SK-N-SH (cell line): ENCODE data around the gene CHEK2. TPM values are rescaled to one million over a fixed set of nuclear protein-coding genes. Genes with fewer than 3 reads are reported as not detected.

ENCODE experiments used
- CHD2 ChIP-seq: fragments of 150-350 bp; IDR thresholded peaks from 2 replicates; pipeline ENCODE4 v1.6.1; 2018; ENCODE audit warnings: low read length; ENCODE audit not compliant: partially characterized antibody
- ELF1 ChIP-seq: IDR thresholded peaks from 2 replicates; pipeline ENCODE4 v1.4.0; 2012
- EP300 ChIP-seq, 2 experiments: IDR thresholded peaks; 2 replicates each; pipeline versions ENCODE4 v1.4.0 to v1.6.1; 2012; ENCODE audit warnings: borderline replicate concordance in 1 of 2, low read depth in 1 of 2, low read length in 1 of 2
- EZH2phosphoT487 ChIP-seq: fragments of 200-600 bp; sonication (generic); IDR thresholded peaks from 2 replicates; pipeline ENCODE4 v1.6.1; 2017; ENCODE audit warnings: low read depth, mixed run types, mild to moderate bottlenecking, antibody characterized with exemption, moderate library complexity, borderline replicate concordance
- FOXJ3 ChIP-seq: sonication (generic); formaldehyde crosslinking; IDR thresholded peaks from 2 replicates; pipeline ENCODE4 v1.5.1; 2020; ENCODE audit warnings: mild to moderate bottlenecking, missing genetic modification reagents
- FOXM1 ChIP-seq: IDR thresholded peaks from 2 replicates; pipeline ENCODE4 v1.4.0; 2012; ENCODE audit warnings: low read depth, mild to moderate bottlenecking
- GABPA ChIP-seq: IDR thresholded peaks from 2 replicates; pipeline ENCODE4 v1.4.0; 2012; ENCODE audit warnings: low read depth, mild to moderate bottlenecking
- GATA2 ChIP-seq: sonication (generic); formaldehyde crosslinking; IDR thresholded peaks from 2 replicates; pipeline ENCODE4 v1.5.0; 2020; ENCODE audit warnings: mild to moderate bottlenecking, missing genetic modification reagents
- MEF2A ChIP-seq: IDR thresholded peaks from 2 replicates; pipeline ENCODE4 v1.4.0; 2012; ENCODE audit warnings: low read depth, borderline replicate concordance
- MXI1 ChIP-seq: IDR thresholded peaks from 2 replicates; pipeline ENCODE4 v1.6.1; 2012; ENCODE audit warnings: mild to moderate bottlenecking, low read depth, low read length, improper control_type of control experiment
- NFIC ChIP-seq: IDR thresholded peaks from 2 replicates; pipeline ENCODE4 v1.4.0; 2012; ENCODE audit warnings: borderline replicate concordance
- NRF1 ChIP-seq: IDR thresholded peaks from 2 replicates; pipeline ENCODE4 v1.6.1; 2012; ENCODE audit warnings: low read depth, mild to moderate bottlenecking, low read length
- RAD21 ChIP-seq: IDR thresholded peaks from 2 replicates; pipeline ENCODE4 v1.6.1; 2012; ENCODE audit warnings: mild to moderate bottlenecking, low read length
- RFX5 ChIP-seq: IDR thresholded peaks from 2 replicates; pipeline ENCODE4 v1.6.1; 2012; ENCODE audit warnings: mild to moderate bottlenecking, improper control_type of control experiment, low read length
- TAF1 ChIP-seq: IDR thresholded peaks from 2 replicates; pipeline ENCODE4 v1.6.1; 2012; ENCODE audit warnings: low read depth, mild to moderate bottlenecking, low read length, moderate library complexity, borderline replicate concordance
- TCF12 ChIP-seq: IDR thresholded peaks from 2 replicates; pipeline ENCODE4 v1.4.0; 2012
- TEAD4 ChIP-seq: IDR thresholded peaks from 2 replicates; pipeline ENCODE4 v1.4.0; 2012; ENCODE audit warnings: mild to moderate bottlenecking, borderline replicate concordance; ENCODE audit not compliant: insufficient read depth
- polyA plus RNA-seq, 3 experiments: library from polyadenylated mRNA; depleted of rRNA; stranded (reverse); fragments of >200 nt; gene quantifications; 2 replicates each; pipeline ENCODE4 v1.2.3, GENCODE V29; 2012
- TF ChIP-seq, protein P1 (sequence below): IDR thresholded peaks from 2 replicates; pipeline ENCODE4 v1.6.1; 2012; ENCODE audit warnings: mild to moderate bottlenecking, low read depth, low read length, moderate library complexity
- TF ChIP-seq, protein P2 (sequence below): fragments of 150-350 bp; IDR thresholded peaks from 2 replicates; pipeline ENCODE4 v1.6.1; 2016; ENCODE audit warnings: mild to moderate bottlenecking, low read depth, low read length
- TF ChIP-seq, protein P3 (sequence below): IDR thresholded peaks from 2 replicates; pipeline ENCODE4 v1.4.0; 2012; ENCODE audit warnings: low read depth, borderline replicate concordance
- TF ChIP-seq, protein P4 (sequence below): IDR thresholded peaks from 2 replicates; pipeline ENCODE4 v1.4.0; 2012; ENCODE audit warnings: low read depth

The CHEK2 gene
- polyA plus RNA-seq, 1 of the 3 experiments (the other 2 are of a cell fraction) = 12.0 TPM

DNA sequence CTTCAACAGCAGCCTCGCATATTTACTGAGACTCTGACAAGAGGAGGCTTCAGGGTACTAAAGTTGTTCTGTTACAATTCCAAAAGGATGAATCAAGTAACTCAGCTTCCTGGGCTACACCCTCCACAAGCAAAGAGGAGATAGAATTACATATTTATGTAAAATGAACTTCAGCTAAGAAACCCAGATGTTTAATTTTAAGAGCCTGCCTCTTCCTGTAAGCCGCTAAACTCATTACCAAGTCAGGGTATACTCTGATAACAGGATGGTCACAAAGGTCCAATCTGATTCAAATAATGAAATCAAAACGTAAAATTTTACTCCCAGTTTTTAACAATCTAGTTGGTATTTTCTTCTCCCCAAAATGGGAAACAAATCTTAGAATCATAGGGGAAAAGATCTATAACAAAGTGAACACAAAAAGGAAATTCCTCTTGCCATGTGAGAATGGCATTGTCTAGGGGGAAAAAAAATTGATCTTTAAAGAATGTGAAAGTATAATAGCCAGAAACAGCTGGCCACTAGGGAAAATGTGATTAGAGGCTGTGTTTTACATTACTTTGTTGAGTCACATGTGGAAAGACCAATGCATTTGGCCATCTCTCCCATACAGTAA is 30.9 kb downstream of the CHEK2 start (continued):
- TF ChIP-seq CHD2 (no peak), RFX5 (no peak), FOXJ3 (no peak), NRF1 (no peak), MEF2A (no peak), TCF12 (peak; percentile 65; the same call in 1 of the 2 replicates), EZH2phosphoT487 (no peak), ELF1 (no peak), TEAD4 (no peak), GATA2 (CRISPR knock-in tag) (no peak), RAD21 (no peak), NFIC (no peak), TAF1 (no peak), EP300 (IDR thresholded peaks at IDR 0.05; ENCODE audit: borderline replicate concordance in 1 of 2, low read depth in 1 of 2, low read length in 1 of 2) (peak in 1 of 2 experiments; percentile 25; a peak in 2 of 4 replicates), MXI1 (peak; percentile 59; the same call in 1 of the 2 replicates), FOXM1 (no peak), GABPA (no peak)
- TF ChIP-seq, protein P1, sequence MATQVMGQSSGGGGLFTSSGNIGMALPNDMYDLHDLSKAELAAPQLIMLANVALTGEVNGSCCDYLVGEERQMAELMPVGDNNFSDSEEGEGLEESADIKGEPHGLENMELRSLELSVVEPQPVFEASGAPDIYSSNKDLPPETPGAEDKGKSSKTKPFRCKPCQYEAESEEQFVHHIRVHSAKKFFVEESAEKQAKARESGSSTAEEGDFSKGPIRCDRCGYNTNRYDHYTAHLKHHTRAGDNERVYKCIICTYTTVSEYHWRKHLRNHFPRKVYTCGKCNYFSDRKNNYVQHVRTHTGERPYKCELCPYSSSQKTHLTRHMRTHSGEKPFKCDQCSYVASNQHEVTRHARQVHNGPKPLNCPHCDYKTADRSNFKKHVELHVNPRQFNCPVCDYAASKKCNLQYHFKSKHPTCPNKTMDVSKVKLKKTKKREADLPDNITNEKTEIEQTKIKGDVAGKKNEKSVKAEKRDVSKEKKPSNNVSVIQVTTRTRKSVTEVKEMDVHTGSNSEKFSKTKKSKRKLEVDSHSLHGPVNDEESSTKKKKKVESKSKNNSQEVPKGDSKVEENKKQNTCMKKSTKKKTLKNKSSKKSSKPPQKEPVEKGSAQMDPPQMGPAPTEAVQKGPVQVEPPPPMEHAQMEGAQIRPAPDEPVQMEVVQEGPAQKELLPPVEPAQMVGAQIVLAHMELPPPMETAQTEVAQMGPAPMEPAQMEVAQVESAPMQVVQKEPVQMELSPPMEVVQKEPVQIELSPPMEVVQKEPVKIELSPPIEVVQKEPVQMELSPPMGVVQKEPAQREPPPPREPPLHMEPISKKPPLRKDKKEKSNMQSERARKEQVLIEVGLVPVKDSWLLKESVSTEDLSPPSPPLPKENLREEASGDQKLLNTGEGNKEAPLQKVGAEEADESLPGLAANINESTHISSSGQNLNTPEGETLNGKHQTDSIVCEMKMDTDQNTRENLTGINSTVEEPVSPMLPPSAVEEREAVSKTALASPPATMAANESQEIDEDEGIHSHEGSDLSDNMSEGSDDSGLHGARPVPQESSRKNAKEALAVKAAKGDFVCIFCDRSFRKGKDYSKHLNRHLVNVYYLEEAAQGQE = no peak
- TF ChIP-seq, protein P2, sequence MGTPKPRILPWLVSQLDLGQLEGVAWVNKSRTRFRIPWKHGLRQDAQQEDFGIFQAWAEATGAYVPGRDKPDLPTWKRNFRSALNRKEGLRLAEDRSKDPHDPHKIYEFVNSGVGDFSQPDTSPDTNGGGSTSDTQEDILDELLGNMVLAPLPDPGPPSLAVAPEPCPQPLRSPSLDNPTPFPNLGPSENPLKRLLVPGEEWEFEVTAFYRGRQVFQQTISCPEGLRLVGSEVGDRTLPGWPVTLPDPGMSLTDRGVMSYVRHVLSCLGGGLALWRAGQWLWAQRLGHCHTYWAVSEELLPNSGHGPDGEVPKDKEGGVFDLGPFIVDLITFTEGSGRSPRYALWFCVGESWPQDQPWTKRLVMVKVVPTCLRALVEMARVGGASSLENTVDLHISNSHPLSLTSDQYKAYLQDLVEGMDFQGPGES = no peak
- TF ChIP-seq, protein P3, sequence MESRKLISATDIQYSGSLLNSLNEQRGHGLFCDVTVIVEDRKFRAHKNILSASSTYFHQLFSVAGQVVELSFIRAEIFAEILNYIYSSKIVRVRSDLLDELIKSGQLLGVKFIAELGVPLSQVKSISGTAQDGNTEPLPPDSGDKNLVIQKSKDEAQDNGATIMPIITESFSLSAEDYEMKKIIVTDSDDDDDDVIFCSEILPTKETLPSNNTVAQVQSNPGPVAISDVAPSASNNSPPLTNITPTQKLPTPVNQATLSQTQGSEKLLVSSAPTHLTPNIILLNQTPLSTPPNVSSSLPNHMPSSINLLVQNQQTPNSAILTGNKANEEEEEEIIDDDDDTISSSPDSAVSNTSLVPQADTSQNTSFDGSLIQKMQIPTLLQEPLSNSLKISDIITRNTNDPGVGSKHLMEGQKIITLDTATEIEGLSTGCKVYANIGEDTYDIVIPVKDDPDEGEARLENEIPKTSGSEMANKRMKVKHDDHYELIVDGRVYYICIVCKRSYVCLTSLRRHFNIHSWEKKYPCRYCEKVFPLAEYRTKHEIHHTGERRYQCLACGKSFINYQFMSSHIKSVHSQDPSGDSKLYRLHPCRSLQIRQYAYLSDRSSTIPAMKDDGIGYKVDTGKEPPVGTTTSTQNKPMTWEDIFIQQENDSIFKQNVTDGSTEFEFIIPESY = no peak
- TF ChIP-seq, protein P4, sequence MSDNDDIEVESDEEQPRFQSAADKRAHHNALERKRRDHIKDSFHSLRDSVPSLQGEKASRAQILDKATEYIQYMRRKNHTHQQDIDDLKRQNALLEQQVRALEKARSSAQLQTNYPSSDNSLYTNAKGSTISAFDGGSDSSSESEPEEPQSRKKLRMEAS = peak; percentile 29; the same call in 1 of the 2 replicates
